GM10266 (cell line): ENCODE data around the gene PAK1.
"Not testable (repeated sequence)": the region's sequence is repeated elsewhere in the genome, so short reads cannot be mapped to it uniquely, and the experiment has no call there.

Source experiments
- DNase-seq: peaks from one replicate; pipeline ENCODE4 v3.0.0; 2012; ENCODE audit errors: extremely low spot score
- TF ChIP-seq, protein P1 (sequence below): IDR thresholded peaks from 2 replicates; pipeline ENCODE4 v1.5.1; 2012; ENCODE audit warnings: mild to moderate bottlenecking, low read depth; ENCODE audit not compliant: control insufficient read depth, insufficient read depth; ENCODE audit errors: missing control alignments

PAK1 gene

DNA sequence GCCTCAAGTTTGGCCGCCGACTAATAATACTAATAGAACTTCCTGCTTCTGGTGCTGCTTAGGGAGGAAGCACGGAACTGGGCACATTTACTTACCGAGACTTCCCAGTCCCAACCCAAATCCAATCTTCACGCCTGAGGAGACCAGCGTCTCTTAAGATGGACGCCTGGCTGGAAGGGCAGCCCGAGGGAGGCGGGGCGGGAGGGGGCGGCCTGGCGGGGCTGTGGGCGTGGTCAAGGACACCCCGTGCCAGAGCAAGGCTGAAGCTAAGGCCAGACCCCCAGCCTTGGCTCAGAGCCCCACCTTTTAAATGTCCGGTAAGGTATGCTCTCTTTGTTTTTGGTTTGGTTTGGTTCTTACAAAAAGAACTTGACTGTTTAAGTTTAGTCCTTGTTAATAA, 172.4 kb downstream of the PAK1 start, which contains the start of gene GDPD4:
Gene GDPD4, minus strand, starts transcription at position 177 of the 400 bp plus-strand sequence. CDS start 16,549 bp downstream, outside the sequence.
- DNase-seq = no peak
- TF ChIP-seq, protein P1, sequence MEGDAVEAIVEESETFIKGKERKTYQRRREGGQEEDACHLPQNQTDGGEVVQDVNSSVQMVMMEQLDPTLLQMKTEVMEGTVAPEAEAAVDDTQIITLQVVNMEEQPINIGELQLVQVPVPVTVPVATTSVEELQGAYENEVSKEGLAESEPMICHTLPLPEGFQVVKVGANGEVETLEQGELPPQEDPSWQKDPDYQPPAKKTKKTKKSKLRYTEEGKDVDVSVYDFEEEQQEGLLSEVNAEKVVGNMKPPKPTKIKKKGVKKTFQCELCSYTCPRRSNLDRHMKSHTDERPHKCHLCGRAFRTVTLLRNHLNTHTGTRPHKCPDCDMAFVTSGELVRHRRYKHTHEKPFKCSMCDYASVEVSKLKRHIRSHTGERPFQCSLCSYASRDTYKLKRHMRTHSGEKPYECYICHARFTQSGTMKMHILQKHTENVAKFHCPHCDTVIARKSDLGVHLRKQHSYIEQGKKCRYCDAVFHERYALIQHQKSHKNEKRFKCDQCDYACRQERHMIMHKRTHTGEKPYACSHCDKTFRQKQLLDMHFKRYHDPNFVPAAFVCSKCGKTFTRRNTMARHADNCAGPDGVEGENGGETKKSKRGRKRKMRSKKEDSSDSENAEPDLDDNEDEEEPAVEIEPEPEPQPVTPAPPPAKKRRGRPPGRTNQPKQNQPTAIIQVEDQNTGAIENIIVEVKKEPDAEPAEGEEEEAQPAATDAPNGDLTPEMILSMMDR = no peak

DNA sequence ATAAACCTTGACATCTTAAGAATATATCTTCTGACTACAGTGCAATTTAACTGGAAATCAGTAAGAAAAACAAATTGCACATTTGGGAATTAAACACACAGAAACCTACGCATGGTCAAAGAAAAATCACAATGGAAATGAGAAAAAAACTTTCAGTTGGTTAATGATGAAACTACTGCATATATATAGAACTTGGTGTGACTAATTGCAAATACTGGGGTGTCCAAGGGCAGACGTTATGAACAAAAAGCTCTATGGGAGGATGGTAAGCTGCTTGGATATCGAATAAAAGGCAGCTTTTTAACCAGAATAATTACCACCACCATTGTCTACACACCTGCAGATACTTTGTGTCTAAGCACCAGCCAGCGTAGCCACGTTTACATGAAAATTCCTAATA, 173.2 kb downstream of the PAK1 start:
- DNase-seq = no peak
- TF ChIP-seq, protein P1 = no peak

DNA sequence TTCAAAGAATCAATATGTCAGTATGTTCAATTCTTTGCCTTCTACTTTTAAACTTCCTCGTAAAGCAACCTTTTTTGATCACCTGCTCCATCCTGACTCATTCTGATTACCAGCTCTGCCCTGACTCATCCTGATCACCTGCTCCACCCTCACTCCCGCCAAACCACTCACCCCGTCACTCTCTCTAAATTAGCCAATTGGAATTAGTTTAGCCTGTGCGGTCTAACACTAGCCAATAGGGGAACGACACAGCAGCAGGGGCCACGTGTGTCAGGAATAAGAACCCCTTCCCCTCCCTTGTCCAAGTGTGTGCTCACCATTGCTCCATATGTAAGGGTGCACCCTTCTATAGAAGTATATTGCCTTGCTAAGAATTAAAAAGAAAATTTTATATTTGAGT, 173.9 kb downstream of the PAK1 start:
- not testable (repeated sequence) for DNase-seq

DNA sequence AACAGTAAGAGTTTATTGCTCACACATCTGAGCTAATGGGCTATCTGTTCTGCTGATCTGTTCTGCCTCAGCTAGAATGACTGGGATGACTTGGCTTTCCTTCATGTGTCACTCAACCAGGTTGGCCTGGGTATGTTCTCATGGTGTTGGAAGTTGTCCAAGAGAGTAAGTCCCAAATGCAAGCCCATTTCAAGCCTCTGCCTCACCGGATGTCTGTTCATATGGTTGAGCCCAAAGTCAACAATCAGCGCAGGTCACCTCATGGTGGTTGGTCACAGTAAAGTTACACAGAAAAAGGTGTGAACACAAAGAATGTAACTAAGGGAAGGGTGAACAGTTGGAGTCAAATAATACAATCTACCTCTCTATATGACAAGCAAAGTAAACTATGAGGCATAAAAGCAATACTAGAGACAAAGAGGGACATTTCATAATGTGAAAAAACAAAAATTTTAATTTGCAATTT, 174.3 kb downstream of the PAK1 start:
- DNase-seq = no peak
- TF ChIP-seq, protein P1 = no peak

DNA sequence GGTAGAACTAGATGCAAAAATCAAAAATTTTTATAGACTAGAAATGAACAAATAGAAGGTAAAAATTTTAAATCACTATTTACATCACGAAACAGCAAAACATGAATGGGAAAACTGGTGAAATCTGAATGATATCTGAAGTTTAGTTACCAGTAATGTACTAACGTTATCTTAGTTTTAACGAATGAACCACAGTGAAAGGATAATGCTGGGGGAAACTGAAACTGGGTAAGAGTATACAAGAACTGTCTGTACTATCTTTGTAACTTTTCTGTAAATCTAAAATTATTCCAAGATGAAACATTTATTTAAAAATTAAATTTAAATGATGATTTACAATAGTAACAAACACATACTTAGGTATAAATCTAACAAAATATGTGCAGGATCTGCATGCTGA, 179.9 kb downstream of the PAK1 start:
- no peak for DNase-seq
- TF ChIP-seq, protein P1 = no peak

DNA sequence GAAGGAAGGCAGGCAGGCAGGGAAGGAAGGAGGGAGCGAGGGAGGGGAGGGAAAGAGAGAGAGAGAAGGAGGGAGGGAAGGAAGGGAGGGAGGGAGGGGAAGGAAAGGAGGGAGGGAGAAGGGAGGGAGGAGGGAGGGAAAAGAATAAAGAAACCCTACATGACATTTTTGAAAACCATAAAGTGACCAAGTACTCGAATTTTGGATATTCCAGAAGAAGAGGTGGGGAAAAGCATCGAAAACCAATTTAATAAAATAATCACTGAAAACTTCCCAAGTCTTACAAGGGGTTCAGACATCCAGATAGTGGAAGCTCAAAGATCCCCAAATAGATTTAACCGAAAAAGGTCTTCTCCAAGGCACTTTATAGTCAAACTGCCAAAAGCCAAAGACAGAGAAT, 184.2 kb downstream of the PAK1 start:
- TF ChIP-seq, protein P1 = no peak
- no peak for DNase-seq

DNA sequence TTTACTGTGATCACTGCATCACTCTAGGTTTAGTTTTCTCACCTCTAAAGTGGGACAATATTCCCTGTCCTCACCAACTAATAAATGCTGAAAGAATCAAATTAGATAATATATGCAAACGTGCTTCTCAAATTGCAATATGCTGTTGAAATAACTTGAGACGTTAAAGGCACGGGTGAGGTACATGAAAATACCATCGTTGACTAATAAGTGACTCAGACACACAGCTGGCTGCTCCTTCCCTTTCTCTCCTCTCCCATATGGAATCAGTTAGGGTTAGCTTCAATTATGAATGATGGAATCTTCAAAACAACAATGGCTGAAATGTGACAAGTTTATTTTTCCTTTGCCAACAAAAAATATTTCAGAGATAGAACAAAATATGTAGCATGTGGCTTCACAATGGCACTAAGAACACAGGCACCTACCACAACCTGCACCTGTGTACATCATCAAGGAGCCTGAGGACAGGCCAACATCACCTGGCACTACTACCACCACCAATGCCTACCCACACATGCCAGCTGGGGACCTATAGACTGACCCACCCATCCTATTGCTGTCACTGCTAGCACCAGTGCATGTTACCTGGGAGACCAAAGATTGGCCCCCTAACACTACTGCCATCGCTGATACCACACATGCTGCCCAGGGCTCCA, 186.2 kb downstream of the PAK1 start:
- DNase-seq = no peak
- TF ChIP-seq, protein P1 = no peak

DNA sequence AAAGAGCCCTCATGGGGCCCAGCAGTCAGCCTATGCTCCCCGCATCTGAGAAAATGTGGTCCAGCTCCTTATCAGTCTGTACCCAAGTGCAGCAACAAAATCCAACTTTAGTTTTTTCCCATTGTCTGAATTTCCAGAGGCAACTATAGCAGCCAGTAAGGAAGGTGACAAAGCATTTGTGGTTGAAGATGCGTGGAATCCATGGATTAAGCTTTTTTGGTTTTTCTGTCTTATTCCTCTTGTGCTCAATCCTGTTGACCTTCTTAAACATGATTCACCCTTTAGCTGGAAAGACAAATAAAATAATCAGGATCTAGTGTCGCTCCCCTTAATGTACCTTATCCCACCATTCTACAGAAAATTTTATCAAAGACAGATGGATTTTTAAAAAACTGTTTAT, 186.8 kb downstream of the PAK1 start:
- no peak for DNase-seq
- TF ChIP-seq, protein P1 = no peak
